Gastrocnemius medialis (tissue), 4 donors: ENCODE data around the gene NAP1L4.

Experiments used
- CTCF ChIP-seq, 5 experiments: fragments of 450-650 bp in 3 of 5; fragments of 200-600 bp in 2 of 5; sonication (generic) in 2 of 5; IDR thresholded peaks in 4 of 5; conservative IDR thresholded peaks in 1 of 5; 1 replicate in 4 of 5; 2 replicates in 1 of 5; pipeline ENCODE4 v1.5.1; 2016 to 2019; ENCODE audit warnings: antibody characterized with exemption in 5 of 5, mild to moderate bottlenecking in 3 of 5, moderate library complexity in 3 of 5
- POLR2A ChIP-seq, 2 donors: fragments of 450-650 bp; IDR thresholded peaks; one replicate each; pipeline ENCODE4 v1.6.1; 2017; ENCODE audit warnings: antibody characterized with exemption in 2 of 2, mild to moderate bottlenecking in 2 of 2, moderate library complexity in 2 of 2

GRCh38 chr11:3030289-3031070 is 38.4 kb upstream of the NAP1L4 start:
- TF ChIP-seq POLR2A (IDR thresholded peaks at IDR 0.05) = no peak
- no peak for TF ChIP-seq CTCF (IDR thresholded peaks at IDR 0.05 in 4 of 5, conservative IDR thresholded peaks at IDR 0.05 in 1 of 5)
